HepG2 (cell line): Measurements from ENCODE around the gene APOC1. TPM values are rescaled to one million over a fixed set of nuclear protein-coding genes. Genes with fewer than 3 reads are reported as not detected.
A peak's percentile ranks its signal among the peaks of the same experiment; 100 is the strongest.

Source experiments
- ATAC-seq: fragments of 200-7000 bp; cut with Tn5 transposase; 3 replicates; pipeline ENCODE4 v1.9.1; 2020; ENCODE audit warnings: mild to moderate bottlenecking, moderate library complexity
- BruUV-seq: library from RNA; stranded (reverse); fragments of 400-500 nt; replicated peaks from 2 replicates; lab custom pipeline; 2021; lab: Mats Ljungman, UMichigan
- CTCF ChIA-PET: fragments of 300-600 bp; formaldehyde crosslinking; extraction: SDS; loops from one replicate; lab custom pipeline; 2021; ENCODE audit warnings: low total read pairs, inconsistent platforms, low intra/inter-chr PET ratio; lab: Yijun Ruan, JAX
- POLR2A ChIA-PET: fragments of 350-600 bp; sonication (Branson Sonifier 250); formaldehyde crosslinking; loops from one replicate; lab custom pipeline; 2020; ENCODE audit warnings: antibody characterized with exemption, inconsistent platforms; lab: Yijun Ruan, JAX
- DNase-seq: peaks from one replicate; pipeline ENCODE4 v3.0.0-alpha.2; 2015; ENCODE audit warnings: low spot score
- FAIRE-seq: peaks from 3 replicates; lab custom pipeline; 2011; peaks lifted over from hg19 to GRCh38; lab: Jason Lieb, UNC
- H2AFZ ChIP-seq: one replicate; pipeline ENCODE4 v1.6.1; 2011; ENCODE audit warnings: low read length, inconsistent platforms
- H3K27ac ChIP-seq: fragments of 300-600 bp; 3 replicates; pipeline ENCODE4 v1.8.0; 2011; ENCODE audit warnings: mixed run types, mild to moderate bottlenecking, mixed read lengths, low read length, inconsistent platforms; ENCODE audit not compliant: insufficient read depth; ENCODE audit errors: extremely low read length
- H3K27me3 ChIP-seq, 2 experiments: fragments of 200-600 bp in 1 of 2; 2 replicates in 1 of 2; 3 replicates in 1 of 2; pipeline versions ENCODE4 v1.6.0 to v1.8.0; 2011; ENCODE audit warnings: low read length in 2 of 2, mild to moderate bottlenecking in 2 of 2, moderate library complexity in 2 of 2, inconsistent platforms in 1 of 2; ENCODE audit not compliant: insufficient read depth in 2 of 2, control insufficient read depth in 1 of 2
- H3K36me3 ChIP-seq, 2 experiments: fragments of 200-600 bp in 1 of 2; replicated peaks in 1 of 2; 2 replicates in 1 of 2; 3 replicates in 1 of 2; pipeline versions ENCODE4 v1.5.1 to v1.8.0; 2011; ENCODE audit warnings: low read length in 2 of 2, inconsistent platforms in 1 of 2; ENCODE audit not compliant: insufficient read depth in 2 of 2, control insufficient read depth in 1 of 2
- H3K4me1 ChIP-seq: 2 replicates; pipeline ENCODE4 v1.5.1; 2012; ENCODE audit warnings: low read length, inconsistent platforms; ENCODE audit not compliant: insufficient read depth
- H3K4me2 ChIP-seq: 2 replicates; pipeline ENCODE4 v1.6.0; 2011; ENCODE audit warnings: low read depth, low read length, inconsistent platforms
- H3K4me3 ChIP-seq, 3 experiments: fragments of 200-600 bp in 1 of 3; sonication (generic), shearing (Covaris generic) in 1 of 3; replicated peaks in 1 of 3; 2 replicates each; pipeline ENCODE4 v1.5.1; 2011 to 2016; ENCODE audit warnings: low read length in 3 of 3, inconsistent platforms in 2 of 3, low read depth in 2 of 3, mild to moderate bottlenecking in 2 of 3, control low read depth in 1 of 3, mixed read lengths in 1 of 3; ENCODE audit not compliant: insufficient read depth in 1 of 3
- H3K79me2 ChIP-seq: one replicate; pipeline ENCODE4 v1.6.1; 2011; ENCODE audit warnings: low read length, inconsistent platforms; ENCODE audit not compliant: insufficient read depth
- H3K9ac ChIP-seq: 2 replicates; pipeline ENCODE4 v1.6.0; 2011; ENCODE audit warnings: mild to moderate bottlenecking, low read depth, low read length, inconsistent platforms; ENCODE audit not compliant: insufficient read depth
- H3K9me3 ChIP-seq: 2 replicates; pipeline ENCODE4 v1.5.1; 2012; ENCODE audit warnings: mild to moderate bottlenecking, low read length
- H4K20me1 ChIP-seq: 2 replicates; pipeline ENCODE4 v1.6.0; 2011; ENCODE audit warnings: inconsistent platforms, mild to moderate bottlenecking, low read length, moderate library complexity; ENCODE audit not compliant: insufficient read depth
- SP140L ChIP-seq: sonication (generic); formaldehyde crosslinking; IDR thresholded peaks from 2 replicates; pipeline ENCODE4 v1.4.0; 2020; ENCODE audit warnings: missing genetic modification reagents, borderline replicate concordance
- ZFAT ChIP-seq: sonication (generic); formaldehyde crosslinking; conservative IDR thresholded peaks from 2 replicates; pipeline ENCODE4 v1.8.1; 2023; ENCODE audit warnings: missing genetic modification reagents, inconsistent platforms
- ZNF7 ChIP-seq: IDR thresholded peaks from 2 replicates; pipeline ENCODE4 v1.6.1; 2016; ENCODE audit warnings: missing biosample characterization, missing genetic modification reagents
- WGBS: methylation state at CpG from one replicate; pipeline ENCODE4 v1.1.6; 2017; ENCODE audit warnings: low lambda C conversion rate; 5-methylcytosine and 5-hydroxymethylcytosine counted together
- in situ Hi-C: cut with HindIII; loops from 2 replicates; pipeline ENCODE4 v1.10.0; 2017; ENCODE audit warnings: low pct_unique_long_range_greater_than_20kb; ENCODE audit not compliant: extremely low pct_ligation_motif_present
- intact Hi-C: fragments of 100-400 bp; cut with micrococcal nuclease; formaldehyde crosslinking; loops from one replicate; pipeline ENCODE4 v1.10.0; 2022; ENCODE audit not compliant: unreplicated experiment
- polyA plus RNA-seq, 8 experiments: library from polyadenylated mRNA; depleted of rRNA in 3 of 8; stranded (reverse) in 7 of 8; unstranded in 1 of 8; fragments of >200 nt; fragmentation: Illumina TruSeq in 4 of 8; extraction: Trizol in 4 of 8; gene quantifications; 2 replicates each; pipeline versions ENCODE4 v1.2.1 to v1.2.3, GENCODE V29; 2011 to 2016; ENCODE audit warnings: low read depth in 4 of 8, missing spikeins in 1 of 8, mixed read lengths in 1 of 8; ENCODE audit not compliant: insufficient read depth in 1 of 8
- total RNA-seq, 5 experiments: library from RNA; depleted of rRNA; stranded (reverse); fragments of >200 nt; fragmentation: Illumina TruSeq; extraction: Trizol; gene quantifications; 2 replicates each; pipeline ENCODE4 v1.2.3, GENCODE V29; 2016; ENCODE audit warnings: low read depth in 1 of 5

The APOC1 gene
- total and polyA plus RNA-seq, 2 of the 13 experiments (the other 11 are each of a cell fraction or from before 2014, with no cell fraction given): 600 to 1,235 TPM

DNA sequence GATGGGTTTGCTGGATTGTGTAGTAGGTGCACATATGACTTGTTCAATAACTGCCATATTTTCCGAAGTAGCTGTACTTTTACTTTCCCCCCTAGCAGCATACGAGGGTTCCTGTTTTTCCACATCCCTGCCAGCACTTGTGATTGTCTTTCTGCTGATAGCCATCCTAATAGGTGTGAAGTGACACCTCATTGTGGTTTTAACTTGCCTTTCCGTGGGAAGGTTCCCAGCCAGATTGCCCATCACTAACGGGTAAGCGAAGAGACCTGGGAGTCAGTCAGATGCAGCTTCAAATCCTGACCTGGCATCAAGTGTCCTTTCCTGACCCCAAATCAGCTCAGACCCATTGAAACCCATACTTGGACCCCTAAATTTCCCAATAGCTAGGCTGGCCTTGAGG is 45.3 kb downstream of the APOC1 start:
- ChIA-PET POLR2A (no interaction called here), CTCF (no interaction called here)
- intact Hi-C loops: loop anchor here (10.0 kb wide), 1 partner anchor 115 kb away; the partner anchor contains the start of gene NECTIN2

DNA sequence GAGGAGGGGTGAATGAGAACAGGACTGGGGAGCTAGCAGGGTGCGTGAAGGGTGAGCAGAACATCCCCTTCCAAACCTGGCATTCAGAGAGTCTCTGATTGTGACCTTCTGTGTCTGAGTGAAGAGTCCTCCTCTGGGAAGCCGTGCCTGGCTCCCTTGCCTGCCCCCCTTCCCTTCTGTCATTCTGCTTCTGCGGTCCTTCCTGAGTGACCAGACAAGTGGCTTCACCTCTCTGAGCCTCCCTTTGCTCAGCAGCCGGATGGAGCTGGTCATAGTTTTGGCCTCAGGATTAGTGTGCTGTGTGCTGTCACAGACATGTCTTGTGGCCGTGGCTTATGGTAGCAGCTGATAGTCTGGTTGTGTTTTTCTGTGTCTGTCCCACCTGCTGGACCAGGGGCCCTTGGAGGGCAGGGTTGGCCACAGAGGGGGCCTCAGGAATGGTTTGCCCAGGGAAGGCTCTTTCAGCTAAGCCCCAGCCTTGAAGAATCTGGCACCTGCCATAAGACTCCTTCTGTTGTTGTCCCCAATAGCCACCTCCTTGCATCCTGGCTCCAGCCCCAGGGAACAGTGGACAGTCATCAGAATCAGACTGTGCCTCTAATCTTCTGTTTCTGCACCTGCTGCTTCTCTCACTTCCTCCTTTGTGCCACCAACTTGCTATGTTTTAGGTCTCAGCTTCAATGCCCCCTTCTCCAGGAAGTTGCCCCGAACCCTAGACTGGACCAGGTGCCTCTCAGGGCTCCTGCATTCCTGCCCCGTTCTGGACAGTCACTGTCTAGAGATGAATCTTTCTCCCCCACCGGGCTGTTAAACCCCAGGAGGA is 46.7 kb downstream of the APOC1 start:
- no peak overlapping the region for H3K4me2 ChIP-seq
- H3K4me3 ChIP-seq: no peak overlapping the region
- H4K20me1 ChIP-seq: peaks cover 14% of the 10 kb centered on the region
- H3K27ac ChIP-seq: no peak overlapping the region
- H3K9ac ChIP-seq: no peak overlapping the region
- no peak for TF ChIP-seq SP140L (CRISPR knock-in tag)
- peaks cover 56% of the 10 kb centered on the region for H3K79me2 ChIP-seq
- peaks cover 17 to 38% of the 10 kb centered on the region in 2 experiments for H3K36me3 ChIP-seq
- no peak for FAIRE-seq
- DNase-seq: no peak
- no peak for ATAC-seq
- WGBS: 94% methylated on average over 7 of the region's 8 CpGs
- H3K27me3 ChIP-seq: no peaks in the 10 kb centered on the region; a peak in 1 of 5 replicates
- H3K9me3 ChIP-seq: no peaks in the 10 kb centered on the region
- ChIA-PET CTCF (no interaction called here), POLR2A (no interaction called here)
- in situ Hi-C loops (no loop called here), intact Hi-C loops (no loop called here)
- peaks cover 28% of the 10 kb centered on the region for H3K4me1 ChIP-seq
- no TSS peak for BruUV-seq
- no peak overlapping the region for H2AFZ ChIP-seq

More for the DNA sequence above, 45.3 kb downstream of the APOC1 start:
- Histone ChIP-seq H3K27ac (no peak overlapping the region), H3K27me3 (no peaks in the 10 kb centered on the region; a peak in 1 of 5 replicates), H3K79me2 (peaks cover 65% of the 10 kb centered on the region), H2AFZ (no peak overlapping the region), H3K4me3 (no peak overlapping the region), H3K36me3 (peaks cover 11 to 36% of the 10 kb centered on the region in 2 experiments)
- FAIRE-seq (no peak), DNase-seq (no peak)
- TF ChIP-seq ZFAT: no peak
- peak; percentile 35; the same call in 1 of the 2 replicates for TF ChIP-seq ZNF7 (CRISPR knock-in tag)
- TF ChIP-seq, all 625 proteins: peak for 1
- no peak overlapping the region for H3K4me2 ChIP-seq
- ATAC-seq: no peak
- peaks cover 19% of the 10 kb centered on the region for H4K20me1 ChIP-seq
- whole genome bisulfite sequencing: 100% methylated on average over 5 of the region's 5 CpGs
- peaks cover 31% of the 10 kb centered on the region for H3K4me1 ChIP-seq
- in situ Hi-C loops: no loop called here
- H3K9ac ChIP-seq: no peak overlapping the region
- BruUV-seq: no TSS peak
- H3K9me3 ChIP-seq: no peaks in the 10 kb centered on the region
